GM13977 (cell line): ENCODE results near the gene FAM200C.

Experiments used
- DNase-seq: peaks from one replicate; pipeline ENCODE4 v3.0.0; 2012; ENCODE audit warnings: low spot score
- CTCF ChIP-seq: IDR thresholded peaks from 2 replicates; pipeline ENCODE4 v1.5.1; 2012; ENCODE audit warnings: mild to moderate bottlenecking, control low read depth; ENCODE audit not compliant: insufficient read depth; ENCODE audit errors: extremely low read depth, missing control alignments
- in situ Hi-C: fragments of 300-500 bp; cut with MboI; formaldehyde crosslinking; loops from one replicate; pipeline ENCODE4 v1.12.0; 2022; ENCODE audit warnings: low sequenced_read_pairs, low pct_unique_long_range_greater_than_20kb, mixed read lengths, inconsistent platforms; ENCODE audit not compliant: unreplicated experiment

FAM200C gene

GRCh38 chr5:160379511-160379910, 20.3 kb downstream of the FAM200C start:
- in situ Hi-C loops, result no loop called here
- no peak for TF ChIP-seq CTCF
- DNase-seq, result no peak

GRCh38 chr5:160378330-160378729, 21.5 kb downstream of the FAM200C start:
- no peak for DNase-seq
- TF ChIP-seq CTCF, result no peak
- in situ Hi-C loops, result no loop called here

GRCh38 chr5:160377651-160378050, 22.2 kb downstream of the FAM200C start:
- in situ Hi-C loops, result no loop called here
- TF ChIP-seq CTCF, result no peak
- no peak for DNase-seq

GRCh38 chr5:160376416-160376815, 23.4 kb downstream of the FAM200C start:
- DNase-seq, result no peak
- no peak for TF ChIP-seq CTCF
- in situ Hi-C loops, result no loop called here

- DNase-seq, result no peak
- in situ Hi-C loops, result no loop called here
- TF ChIP-seq CTCF, result no peak
Observed at GRCh38 chr5:160375701-160376100, 24.2 kb downstream of the FAM200C start.

GRCh38 chr5:160375166-160375565, 24.7 kb downstream of the FAM200C start:
- no peak for DNase-seq
- no peak for TF ChIP-seq CTCF
- in situ Hi-C loops, result no loop called here

- in situ Hi-C loops, result no loop called here
- peak; percentile 11 for DNase-seq
- TF ChIP-seq CTCF, result no peak
Observed at GRCh38 chr5:160371294-160371693, 28.6 kb downstream of the FAM200C start.
